ENCODE results near the gene PHGDH. TPM values are rescaled to one million over a fixed set of nuclear protein-coding genes. Genes with fewer than 3 reads are reported as not detected.
A peak's percentile ranks its signal among the peaks of the same experiment; 100 is the strongest.

PHGDH gene
- polyA plus RNA-seq, 4 donors = 1.3 to 205 (median 39.2) TPM

GRCh38 chr1:119737040-119737682 is 25.4 kb downstream of the PHGDH start:
- FAIRE-seq (no peak), DNase-seq (peak; percentile 75 to 85)
- Histone ChIP-seq H3K4me1 (ENCODE audit: control insufficient read depth in 3 of 3, insufficient read depth in 2 of 3, low read depth in 1 of 3, low read length in 2 of 3) (peaks cover 0 to 18% (median 0%) of the 10 kb centered on the region in 3 donors), H3K27me3 (ENCODE audit: control insufficient read depth in 3 of 3, insufficient read depth in 3 of 3, low read length in 3 of 3) (no peaks in the 10 kb centered on the region), H3K9me3 (ENCODE audit: control insufficient read depth in 2 of 2, insufficient read depth in 1 of 2, low read depth in 1 of 2, low read length in 1 of 2) (no peaks in the 10 kb centered on the region), H3K36me3 (ENCODE audit: control insufficient read depth in 3 of 3, insufficient read depth in 2 of 3, low read depth in 1 of 3, low read length in 3 of 3) (peaks cover 0 to 89% (median 0%) of the 10 kb centered on the region in 3 donors), H3K4me3 (ENCODE audit: low read depth in 1 of 3, low read length in 3 of 3) (no peak overlapping the region), H3K27ac (ENCODE audit: low read depth in 1 of 3, low read length in 2 of 3) (peak overlapping the region in 1 of 3 donors; percentile 69)
- WGBS, 3 donors = 17 to 45% (median 27%) methylated on average over 16 of the region's 16 CpGs

DNA sequence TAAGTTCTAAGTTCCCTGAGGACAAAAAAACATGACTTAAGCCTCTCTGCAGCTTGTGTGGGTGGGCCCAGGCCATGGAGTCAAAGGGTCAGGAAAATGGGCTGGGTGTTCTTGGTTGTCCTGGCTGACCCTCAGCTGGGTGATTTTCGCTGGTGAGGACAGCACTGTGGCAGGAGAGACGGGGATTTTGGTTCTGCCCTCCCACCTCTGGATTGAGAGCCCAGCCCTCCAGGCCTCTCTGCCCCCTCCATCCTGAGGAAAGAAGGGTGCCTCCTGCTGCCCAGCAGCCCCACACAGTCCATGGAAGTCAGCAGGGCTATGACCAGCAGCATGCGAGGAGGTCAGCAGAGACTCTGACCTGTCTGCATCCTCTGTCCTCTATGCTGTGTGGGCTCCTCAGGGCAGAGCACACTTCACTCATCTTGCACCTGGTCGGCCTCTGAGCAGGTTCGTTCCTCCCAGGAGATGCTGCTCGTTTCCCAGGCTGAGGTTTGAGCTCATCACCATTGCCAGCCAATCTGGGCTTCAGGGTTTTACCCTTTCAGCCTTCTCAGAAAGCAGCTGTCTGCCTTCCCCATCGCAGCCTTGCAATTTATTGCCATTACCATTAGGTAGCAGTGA is 26.5 kb downstream of the PHGDH start:
- FAIRE-seq (no peak), DNase-seq (no peak)
- 44 to 69% (median 51%) methylated on average over 7 of the region's 7 CpGs for whole genome bisulfite sequencing, 3 donors
- H3K4me3 ChIP-seq (ENCODE audit: low read depth in 1 of 3, low read length in 3 of 3) = no peak overlapping the region
- peaks cover 0 to 90% (median 0%) of the 10 kb centered on the region in 3 donors for H3K36me3 ChIP-seq (ENCODE audit: control insufficient read depth in 3 of 3, insufficient read depth in 2 of 3, low read depth in 1 of 3, low read length in 3 of 3)
- H3K9me3 ChIP-seq (ENCODE audit: control insufficient read depth in 2 of 2, insufficient read depth in 1 of 2, low read depth in 1 of 2, low read length in 1 of 2) = no peaks in the 10 kb centered on the region
- H3K27me3 ChIP-seq (ENCODE audit: control insufficient read depth in 3 of 3, insufficient read depth in 3 of 3, low read length in 3 of 3) = no peaks in the 10 kb centered on the region
- peaks cover 0 to 25% (median 0%) of the 10 kb centered on the region in 3 donors for H3K4me1 ChIP-seq (ENCODE audit: control insufficient read depth in 3 of 3, insufficient read depth in 2 of 3, low read depth in 1 of 3, low read length in 2 of 3)
- H3K27ac ChIP-seq (ENCODE audit: low read depth in 1 of 3, low read length in 2 of 3) = no peak overlapping the region

DNA sequence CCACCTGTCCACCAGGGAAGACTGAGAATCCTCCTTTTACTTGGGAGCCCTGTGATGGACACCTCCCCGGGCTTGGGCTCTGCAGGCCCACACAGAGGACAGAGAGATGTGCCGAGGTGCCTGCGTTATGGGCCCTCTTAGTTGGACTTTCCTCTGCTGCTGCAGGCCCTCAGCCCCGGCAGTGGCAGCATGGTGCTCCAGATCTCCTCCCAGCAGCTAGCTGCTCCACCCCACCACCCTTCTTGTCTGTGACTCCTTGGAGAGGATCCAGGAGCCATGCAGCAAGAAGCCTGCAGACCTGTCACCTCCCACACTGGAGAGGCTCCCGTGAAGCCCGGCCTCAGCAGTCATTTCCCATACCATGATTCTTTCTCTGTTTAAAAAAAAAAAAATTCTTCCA is 27.4 kb downstream of the PHGDH start:
- H3K4me3 ChIP-seq (ENCODE audit: low read depth in 1 of 3, low read length in 3 of 3) = no peak overlapping the region
- H3K36me3 ChIP-seq (ENCODE audit: control insufficient read depth in 3 of 3, insufficient read depth in 2 of 3, low read depth in 1 of 3, low read length in 3 of 3) = peaks cover 0 to 94% (median 0%) of the 10 kb centered on the region in 3 donors
- 28 to 68% (median 42%) methylated on average over 6 of the region's 6 CpGs for WGBS, 3 donors
- H3K4me1 ChIP-seq (ENCODE audit: control insufficient read depth in 3 of 3, insufficient read depth in 2 of 3, low read depth in 1 of 3, low read length in 2 of 3) = peaks cover 0 to 34% (median 0%) of the 10 kb centered on the region in 3 donors
- no peaks in the 10 kb centered on the region for H3K9me3 ChIP-seq (ENCODE audit: control insufficient read depth in 2 of 2, insufficient read depth in 1 of 2, low read depth in 1 of 2, low read length in 1 of 2)
- no peak overlapping the region for H3K27ac ChIP-seq (ENCODE audit: low read depth in 1 of 3, low read length in 2 of 3)
- H3K27me3 ChIP-seq (ENCODE audit: control insufficient read depth in 3 of 3, insufficient read depth in 3 of 3, low read length in 3 of 3) = no peaks in the 10 kb centered on the region
- DNase-seq (no peak), FAIRE-seq (no peak)

DNA sequence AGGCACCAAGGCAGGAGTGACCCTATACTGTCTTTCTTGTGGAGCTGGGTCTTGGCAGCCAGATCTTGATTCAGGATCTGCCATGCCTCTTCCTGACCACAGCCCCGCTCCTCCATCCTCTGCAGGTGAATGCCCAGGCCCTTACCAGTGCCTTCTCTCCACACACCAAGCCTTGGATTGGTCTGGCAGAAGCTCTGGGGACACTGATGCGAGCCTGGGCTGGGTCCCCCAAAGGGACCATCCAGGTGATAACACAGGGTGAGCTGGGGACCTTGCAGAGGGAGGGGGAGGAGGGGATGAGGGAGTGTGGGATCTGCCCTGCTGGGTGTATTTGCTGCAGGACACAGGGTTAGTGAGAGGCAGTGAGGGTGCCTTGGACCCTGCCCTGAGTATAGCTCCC is 28.5 kb downstream of the PHGDH start:
- peaks cover 0 to 38% (median 0%) of the 10 kb centered on the region in 3 donors for H3K4me1 ChIP-seq (ENCODE audit: control insufficient read depth in 3 of 3, insufficient read depth in 2 of 3, low read depth in 1 of 3, low read length in 2 of 3)
- no peak overlapping the region for H3K27ac ChIP-seq (ENCODE audit: low read depth in 1 of 3, low read length in 2 of 3)
- no peak for DNase-seq
- no peak overlapping the region for H3K4me3 ChIP-seq (ENCODE audit: low read depth in 1 of 3, low read length in 3 of 3)
- peaks cover 0 to 84% (median 0%) of the 10 kb centered on the region in 3 donors for H3K36me3 ChIP-seq (ENCODE audit: control insufficient read depth in 3 of 3, insufficient read depth in 2 of 3, low read depth in 1 of 3, low read length in 3 of 3)
- no peaks in the 10 kb centered on the region for H3K27me3 ChIP-seq (ENCODE audit: control insufficient read depth in 3 of 3, insufficient read depth in 3 of 3, low read length in 3 of 3)
- WGBS, 3 donors = 89 to 98% (median 96%) methylated on average over 2 of the region's 2 CpGs
- H3K9me3 ChIP-seq (ENCODE audit: control insufficient read depth in 2 of 2, insufficient read depth in 1 of 2, low read depth in 1 of 2, low read length in 1 of 2) = no peaks in the 10 kb centered on the region
- no peak for FAIRE-seq

- Histone ChIP-seq H3K36me3 (ENCODE audit: control insufficient read depth in 3 of 3, insufficient read depth in 2 of 3, low read depth in 1 of 3, low read length in 3 of 3) (peaks cover 0 to 75% (median 0%) of the 10 kb centered on the region in 3 donors), H3K4me1 (ENCODE audit: control insufficient read depth in 3 of 3, insufficient read depth in 2 of 3, low read depth in 1 of 3, low read length in 2 of 3) (peaks cover 0 to 41% (median 0%) of the 10 kb centered on the region in 3 donors), H3K4me3 (ENCODE audit: low read depth in 1 of 3, low read length in 3 of 3) (no peak overlapping the region), H3K27ac (ENCODE audit: low read depth in 1 of 3, low read length in 2 of 3) (no peak overlapping the region), H3K27me3 (ENCODE audit: control insufficient read depth in 3 of 3, insufficient read depth in 3 of 3, low read length in 3 of 3) (no peaks in the 10 kb centered on the region), H3K9me3 (ENCODE audit: control insufficient read depth in 2 of 2, insufficient read depth in 1 of 2, low read depth in 1 of 2, low read length in 1 of 2) (no peaks in the 10 kb centered on the region)
- DNase-seq (no peak), FAIRE-seq (no peak)
- 90 to 96% (median 93%) methylated on average over 13 of the region's 13 CpGs for WGBS, 3 donors
Measured at GRCh38 chr1:119740896-119741780, 29.4 kb downstream of the PHGDH start.

DNA sequence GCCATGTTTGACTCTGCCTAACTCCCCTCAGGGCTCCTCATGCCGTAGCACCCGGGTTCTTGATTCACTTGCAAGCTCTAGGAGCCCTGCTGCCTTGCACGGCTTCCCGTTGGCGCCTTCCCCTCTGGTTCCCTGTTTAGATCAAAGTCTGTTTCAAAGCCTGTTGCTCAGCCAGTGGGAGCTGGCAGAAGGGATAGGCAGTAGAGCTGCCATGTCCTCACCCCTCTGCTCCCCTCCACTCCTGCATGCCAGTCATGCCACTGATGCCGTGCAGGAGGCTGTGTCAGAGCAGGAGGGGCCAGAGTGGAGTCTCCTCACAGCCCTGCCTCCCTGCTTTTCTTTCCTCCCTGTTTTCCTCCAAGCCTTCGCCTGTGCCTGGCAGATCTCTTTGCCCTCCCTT is 30.5 kb downstream of the PHGDH start:
- no peaks in the 10 kb centered on the region for H3K9me3 ChIP-seq (ENCODE audit: control insufficient read depth in 2 of 2, insufficient read depth in 1 of 2, low read depth in 1 of 2, low read length in 1 of 2)
- 21 to 57% (median 36%) methylated on average over 6 to 7 of the region's 7 CpGs for WGBS, 3 donors
- peaks cover 0 to 36% (median 0%) of the 10 kb centered on the region in 3 donors for H3K4me1 ChIP-seq (ENCODE audit: control insufficient read depth in 3 of 3, insufficient read depth in 2 of 3, low read depth in 1 of 3, low read length in 2 of 3)
- no peak overlapping the region for H3K27ac ChIP-seq (ENCODE audit: low read depth in 1 of 3, low read length in 2 of 3)
- peaks cover 0 to 74% (median 0%) of the 10 kb centered on the region in 3 donors for H3K36me3 ChIP-seq (ENCODE audit: control insufficient read depth in 3 of 3, insufficient read depth in 2 of 3, low read depth in 1 of 3, low read length in 3 of 3)
- DNase-seq (peak in 1 of 2 donors; percentile 68), FAIRE-seq (no peak)
- H3K4me3 ChIP-seq (ENCODE audit: low read depth in 1 of 3, low read length in 3 of 3) = no peak overlapping the region
- H3K27me3 ChIP-seq (ENCODE audit: control insufficient read depth in 3 of 3, insufficient read depth in 3 of 3, low read length in 3 of 3) = no peaks in the 10 kb centered on the region

DNA sequence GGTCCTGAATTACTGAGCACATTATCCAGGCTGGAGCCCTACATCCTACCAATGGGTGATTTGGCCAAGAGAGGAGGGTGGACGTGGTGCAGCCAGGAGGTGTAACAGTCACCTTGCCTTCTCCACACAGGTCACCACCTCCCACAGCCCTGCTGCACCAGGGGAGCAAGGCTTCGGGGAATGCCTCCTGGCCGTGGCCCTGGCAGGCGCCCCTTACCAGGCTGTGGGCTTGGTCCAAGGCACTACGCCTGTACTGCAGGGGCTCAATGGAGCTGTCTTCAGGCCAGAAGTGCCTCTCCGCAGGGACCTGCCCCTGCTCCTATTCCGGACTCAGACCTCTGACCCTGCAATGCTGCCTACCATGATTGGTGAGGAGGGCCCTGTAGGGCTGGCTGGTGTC is 30.9 kb downstream of the PHGDH start:
- no peak overlapping the region for H3K27ac ChIP-seq (ENCODE audit: low read depth in 1 of 3, low read length in 2 of 3)
- FAIRE-seq (no peak), DNase-seq (no peak)
- no peaks in the 10 kb centered on the region for H3K9me3 ChIP-seq (ENCODE audit: control insufficient read depth in 2 of 2, insufficient read depth in 1 of 2, low read depth in 1 of 2, low read length in 1 of 2)
- peaks cover 0 to 31% (median 0%) of the 10 kb centered on the region in 3 donors for H3K4me1 ChIP-seq (ENCODE audit: control insufficient read depth in 3 of 3, insufficient read depth in 2 of 3, low read depth in 1 of 3, low read length in 2 of 3)
- no peaks in the 10 kb centered on the region for H3K27me3 ChIP-seq (ENCODE audit: control insufficient read depth in 3 of 3, insufficient read depth in 3 of 3, low read length in 3 of 3)
- WGBS, 3 donors = 78 to 88% (median 79%) methylated on average over 7 of the region's 7 CpGs
- peaks cover 0 to 71% (median 0%) of the 10 kb centered on the region in 3 donors for H3K36me3 ChIP-seq (ENCODE audit: control insufficient read depth in 3 of 3, insufficient read depth in 2 of 3, low read depth in 1 of 3, low read length in 3 of 3)
- H3K4me3 ChIP-seq (ENCODE audit: low read depth in 1 of 3, low read length in 3 of 3) = no peak overlapping the region

DNA sequence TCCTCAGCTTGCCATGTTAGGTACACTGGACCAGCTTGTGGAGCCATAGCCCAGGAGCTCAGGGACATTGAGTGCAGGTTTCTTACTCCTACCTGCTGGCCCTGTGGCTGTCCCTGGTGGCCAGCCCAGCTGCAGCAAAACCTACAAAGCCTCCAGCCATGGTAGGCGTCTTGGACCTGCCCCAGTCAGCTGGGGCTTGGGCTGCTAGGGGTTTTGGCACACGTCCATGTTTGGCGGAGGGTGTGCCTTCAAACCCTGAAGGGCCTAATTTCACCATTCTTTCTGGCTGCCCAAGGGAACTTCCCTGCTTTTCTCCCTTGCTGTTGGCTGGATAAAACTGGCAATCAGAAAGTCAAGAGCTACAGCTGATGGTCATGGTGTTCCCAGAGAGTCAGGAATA is 31.6 kb downstream of the PHGDH start:
- peaks cover 0 to 25% (median 0%) of the 10 kb centered on the region in 3 donors for H3K4me1 ChIP-seq (ENCODE audit: control insufficient read depth in 3 of 3, insufficient read depth in 2 of 3, low read depth in 1 of 3, low read length in 2 of 3)
- H3K9me3 ChIP-seq (ENCODE audit: control insufficient read depth in 2 of 2, insufficient read depth in 1 of 2, low read depth in 1 of 2, low read length in 1 of 2) = no peaks in the 10 kb centered on the region
- DNase-seq = no peak
- H3K4me3 ChIP-seq (ENCODE audit: low read depth in 1 of 3, low read length in 3 of 3) = no peak overlapping the region
- H3K36me3 ChIP-seq (ENCODE audit: control insufficient read depth in 3 of 3, insufficient read depth in 2 of 3, low read depth in 1 of 3, low read length in 3 of 3) = peaks cover 0 to 68% (median 1%) of the 10 kb centered on the region in 3 donors
- H3K27ac ChIP-seq (ENCODE audit: low read depth in 1 of 3, low read length in 2 of 3) = no peak overlapping the region
- WGBS, 3 donors = 44 to 59% (median 46%) methylated on average over 3 of the region's 3 CpGs
- no peak for FAIRE-seq
- H3K27me3 ChIP-seq (ENCODE audit: control insufficient read depth in 3 of 3, insufficient read depth in 3 of 3, low read length in 3 of 3) = no peaks in the 10 kb centered on the region

Data from small intestine (tissue), 7 donors.